Brain microvascular endothelial cell (primary cell): ENCODE results near the gene SERPIND1.

Experiments
- DNase-seq: peaks from one replicate; pipeline ENCODE4 v3.0.0-alpha.2; 2020
- H3K27ac ChIP-seq: fragments of 250-450 bp; sonication (Bioruptor Pico); 2 replicates; pipeline ENCODE4 v1.5.1; 2020; ENCODE audit warnings: mild to moderate bottlenecking, moderate library complexity
- H3K27me3 ChIP-seq: fragments of 250-450 bp; sonication (Bioruptor Pico); replicated peaks from 2 replicates; pipeline ENCODE4 v1.5.1; 2020; ENCODE audit warnings: mild to moderate bottlenecking
- H3K36me3 ChIP-seq: fragments of 250-450 bp; sonication (Bioruptor Pico); replicated peaks from 2 replicates; pipeline ENCODE4 v1.5.1; 2020; ENCODE audit warnings: mild to moderate bottlenecking
- H3K4me3 ChIP-seq: 2 replicates; pipeline ENCODE4 v1.5.1; 2011; ENCODE audit warnings: low read depth, mild to moderate bottlenecking, control low read depth, low read length, moderate library complexity
- in situ Hi-C: cut with HindIII; loops from 2 replicates; pipeline ENCODE4 v1.10.0; 2017; ENCODE audit warnings: low sequenced_read_pairs, low pct_ligation_motif_present
- TF ChIP-seq, protein P1 (sequence below): IDR thresholded peaks from 2 replicates; pipeline ENCODE4 v1.5.1; 2011; ENCODE audit warnings: low read depth, mild to moderate bottlenecking, moderate library complexity, low read length, control low read depth, inconsistent platforms; ENCODE audit errors: missing control alignments

The SERPIND1 gene

DNA sequence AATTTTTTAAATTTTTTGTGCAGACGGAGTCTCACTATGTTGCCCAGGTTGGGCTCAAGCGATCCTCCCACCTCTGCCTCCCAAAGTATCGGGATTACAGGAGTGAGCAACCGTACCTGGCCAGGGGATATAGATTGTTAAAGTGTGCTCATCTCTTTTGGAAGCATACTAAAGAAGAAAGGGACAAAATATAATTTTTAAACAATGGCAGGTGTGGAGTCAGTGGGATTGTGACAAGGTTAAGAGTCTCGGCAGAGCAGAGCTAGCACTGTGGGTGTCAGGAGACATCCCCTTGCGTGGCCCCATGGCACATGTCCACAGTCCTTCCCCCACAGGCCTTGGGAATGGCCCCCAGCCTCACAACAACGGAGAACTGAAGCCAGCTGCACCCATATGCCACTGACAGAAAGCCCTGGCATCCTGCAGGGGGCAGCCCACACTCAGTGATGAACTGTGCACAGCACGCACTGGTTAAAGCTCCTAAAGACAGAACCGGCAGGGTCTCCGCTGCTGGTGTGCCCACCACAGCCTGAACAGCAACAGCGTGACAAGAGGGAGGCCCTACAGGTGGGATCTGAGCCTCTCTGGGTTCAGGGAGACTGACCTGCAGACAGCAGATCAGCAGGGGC lies 29.9 kb downstream of the SERPIND1 start:
- TF ChIP-seq, protein P1, sequence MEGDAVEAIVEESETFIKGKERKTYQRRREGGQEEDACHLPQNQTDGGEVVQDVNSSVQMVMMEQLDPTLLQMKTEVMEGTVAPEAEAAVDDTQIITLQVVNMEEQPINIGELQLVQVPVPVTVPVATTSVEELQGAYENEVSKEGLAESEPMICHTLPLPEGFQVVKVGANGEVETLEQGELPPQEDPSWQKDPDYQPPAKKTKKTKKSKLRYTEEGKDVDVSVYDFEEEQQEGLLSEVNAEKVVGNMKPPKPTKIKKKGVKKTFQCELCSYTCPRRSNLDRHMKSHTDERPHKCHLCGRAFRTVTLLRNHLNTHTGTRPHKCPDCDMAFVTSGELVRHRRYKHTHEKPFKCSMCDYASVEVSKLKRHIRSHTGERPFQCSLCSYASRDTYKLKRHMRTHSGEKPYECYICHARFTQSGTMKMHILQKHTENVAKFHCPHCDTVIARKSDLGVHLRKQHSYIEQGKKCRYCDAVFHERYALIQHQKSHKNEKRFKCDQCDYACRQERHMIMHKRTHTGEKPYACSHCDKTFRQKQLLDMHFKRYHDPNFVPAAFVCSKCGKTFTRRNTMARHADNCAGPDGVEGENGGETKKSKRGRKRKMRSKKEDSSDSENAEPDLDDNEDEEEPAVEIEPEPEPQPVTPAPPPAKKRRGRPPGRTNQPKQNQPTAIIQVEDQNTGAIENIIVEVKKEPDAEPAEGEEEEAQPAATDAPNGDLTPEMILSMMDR: peak; percentile 81
- no peak overlapping the region for H3K27ac ChIP-seq
- no peaks in the 10 kb centered on the region for H3K27me3 ChIP-seq
- H3K4me3 ChIP-seq: no peak overlapping the region
- in situ Hi-C loops: no loop called here
- peaks cover 66% of the 10 kb centered on the region for H3K36me3 ChIP-seq
- peak; percentile 36 for DNase-seq

DNA sequence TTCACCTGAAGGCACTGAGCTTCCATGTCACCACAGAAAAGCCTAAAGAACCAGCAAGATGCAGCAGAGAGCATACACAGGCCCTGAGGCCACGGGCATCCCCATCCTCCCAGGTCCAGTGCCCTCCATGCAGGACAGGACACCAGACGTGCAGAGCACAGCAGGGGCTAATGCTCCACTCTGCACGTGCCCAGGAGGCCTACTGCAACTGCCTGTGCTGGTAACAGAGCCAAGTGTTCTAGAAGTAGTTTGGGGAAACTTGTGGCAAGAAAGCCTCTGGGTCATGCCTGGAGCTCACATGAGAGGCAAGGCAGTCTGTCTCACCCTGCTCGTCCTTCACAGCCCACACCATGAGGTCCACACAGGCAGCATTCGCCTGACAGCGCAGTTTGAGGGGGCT lies 30.7 kb downstream of the SERPIND1 start:
- Histone ChIP-seq H3K27me3 (no peaks in the 10 kb centered on the region), H3K4me3 (no peak overlapping the region), H3K27ac (no peak overlapping the region), H3K36me3 (peaks cover 63% of the 10 kb centered on the region)
- in situ Hi-C loops: no loop called here
- no peak for DNase-seq
- TF ChIP-seq, protein P1: no peak

DNA sequence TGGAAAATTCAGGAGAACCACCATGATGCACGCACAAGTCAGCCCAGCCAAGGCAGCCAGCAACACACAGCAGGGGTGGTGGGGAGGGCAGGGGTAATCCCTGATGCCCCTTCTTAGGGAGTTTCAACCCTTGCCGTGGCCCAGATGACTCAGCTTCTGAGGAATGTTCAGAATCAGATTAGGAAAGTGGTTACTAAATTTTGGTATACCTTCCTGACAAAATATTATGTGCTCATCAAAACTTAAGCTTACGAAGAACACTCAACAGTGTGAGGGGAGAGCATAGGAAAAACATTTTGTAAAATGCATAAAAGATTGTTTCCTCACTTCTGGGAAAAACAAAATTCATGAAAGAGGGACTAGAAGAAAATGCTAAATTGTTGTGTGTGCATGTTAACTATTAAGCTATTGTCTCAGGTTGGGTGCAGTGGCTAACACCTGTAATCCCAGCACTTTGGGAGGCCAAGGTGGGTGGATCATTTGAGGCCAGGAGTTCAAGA lies 32.1 kb downstream of the SERPIND1 start:
- in situ Hi-C loops: no loop called here
- Histone ChIP-seq H3K36me3 (peaks cover 61% of the 10 kb centered on the region), H3K4me3 (no peak overlapping the region), H3K27ac (no peak overlapping the region), H3K27me3 (no peaks in the 10 kb centered on the region)
- DNase-seq: peak; percentile 33
- TF ChIP-seq, protein P1: no peak

DNA sequence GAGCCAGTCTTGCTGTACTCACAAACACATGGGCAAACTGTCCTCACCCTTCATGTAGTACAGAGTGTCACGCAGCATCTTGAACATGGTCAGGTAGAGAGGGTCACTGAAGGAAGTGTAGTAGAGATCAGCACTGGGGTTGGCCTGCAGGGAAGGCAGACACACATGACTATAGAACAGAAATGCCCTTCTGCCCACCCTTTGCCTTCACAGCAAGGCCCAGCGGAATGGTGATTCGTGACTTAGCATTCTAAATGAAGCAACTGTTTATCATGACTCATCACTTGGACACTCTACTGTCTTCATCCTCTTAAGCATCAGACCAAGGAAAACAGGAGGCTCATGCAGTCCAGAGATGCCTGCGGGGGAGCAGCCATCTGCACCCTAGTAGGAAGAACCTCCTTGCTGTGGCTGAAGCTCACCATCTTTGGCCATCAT lies 33.4 kb downstream of the SERPIND1 start:
- Histone ChIP-seq H3K27ac (peak overlapping the region; percentile 76), H3K4me3 (no peak overlapping the region), H3K36me3 (peaks cover 52% of the 10 kb centered on the region), H3K27me3 (no peaks in the 10 kb centered on the region)
- TF ChIP-seq, protein P1: no peak
- in situ Hi-C loops: no loop called here
- peak; percentile 81 for DNase-seq

DNA sequence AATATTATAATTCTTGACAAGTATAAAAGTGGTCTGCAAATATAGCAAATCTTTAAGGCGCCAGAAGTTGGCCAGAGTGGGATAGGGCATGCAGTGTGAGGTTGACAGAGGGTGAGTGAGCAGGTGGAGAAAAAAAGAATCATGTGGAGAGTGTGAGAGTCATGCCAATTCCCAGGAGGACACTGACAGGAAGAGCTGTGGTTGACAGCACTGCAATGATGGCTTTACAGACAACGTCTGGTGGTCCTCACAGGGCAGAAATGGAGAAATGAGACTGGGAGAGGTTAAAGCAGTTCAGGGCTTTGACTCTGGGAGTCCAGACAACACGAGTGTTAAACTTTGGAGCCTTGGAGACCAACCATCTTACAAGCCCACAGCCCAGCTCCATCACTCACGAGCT lies 34.9 kb downstream of the SERPIND1 start:
- TF ChIP-seq, protein P1: no peak
- in situ Hi-C loops: no loop called here
- DNase-seq: no peak
- Histone ChIP-seq H3K36me3 (peaks cover 44% of the 10 kb centered on the region), H3K4me3 (no peak overlapping the region), H3K27ac (no peak overlapping the region), H3K27me3 (no peaks in the 10 kb centered on the region)
